Measurements from ENCODE around the gene C20orf96.

- TF ChIP-seq CTCF (IDR thresholded peaks at IDR 0.05) = no peak
- TF ChIP-seq POLR2A (IDR thresholded peaks at IDR 0.05) = peak in 1 of 2 donors; percentile 8
Observed at GRCh38 chr20:297925-298775, 7.6 kb upstream of the C20orf96 start.

Data from sigmoid colon (tissue), 3 donors.